A549 (cell line): Measurements from ENCODE around the gene CHKA. TPM values are rescaled to one million over a fixed set of nuclear protein-coding genes. Genes with fewer than 3 reads are reported as not detected.
A peak's percentile ranks its signal among the peaks of the same experiment; 100 is the strongest.

ENCODE experiments used
- ATOH8 ChIP-seq: fragments of 250-450 bp; sonication (Bioruptor Pico); IDR thresholded peaks from 2 replicates; pipeline ENCODE4 v1.5.0; 2020; ENCODE audit warnings: low read depth, mild to moderate bottlenecking, moderate library complexity
- CBX8 ChIP-seq: fragments of 200-600 bp; sonication (generic); IDR thresholded peaks from 2 replicates; pipeline ENCODE4 v1.6.1; 2016
- CEBPB ChIP-seq, 2 experiments: fragments of >200 bp in 1 of 2; sonication (Bioruptor Twin) in 1 of 2; formaldehyde crosslinking in 1 of 2; IDR thresholded peaks; 2 replicates each; pipeline ENCODE4 v1.6.1; 2012 to 2016
- EP300 ChIP-seq, 2 experiments: fragments of >200 bp; sonication (Bioruptor Twin); formaldehyde crosslinking; IDR thresholded peaks; 2 replicates in 1 of 2; 3 replicates in 1 of 2; pipeline ENCODE4 v1.6.1; 2016 to 2017
- ESRRA ChIP-seq: fragments of 150-350 bp; IDR thresholded peaks from 2 replicates; pipeline ENCODE4 v1.6.1; 2014; ENCODE audit warnings: mild to moderate bottlenecking, low read length, borderline replicate concordance
- FOXS1 ChIP-seq: fragments of 250-450 bp; sonication (Bioruptor Pico); IDR thresholded peaks from 2 replicates; pipeline ENCODE4 v1.5.0; 2020; ENCODE audit warnings: mild to moderate bottlenecking, moderate library complexity
- HEYL ChIP-seq: fragments of 250-450 bp; sonication (Bioruptor Pico); IDR thresholded peaks from 2 replicates; pipeline ENCODE4 v1.8.0; 2021; ENCODE audit warnings: mild to moderate bottlenecking, moderate library complexity
- HOXA7 ChIP-seq: fragments of 250-450 bp; sonication (Bioruptor Pico); IDR thresholded peaks from 2 replicates; pipeline ENCODE4 v1.5.0; 2020; ENCODE audit warnings: mild to moderate bottlenecking, moderate library complexity
- HOXB13 ChIP-seq: fragments of 250-450 bp; sonication (Bioruptor Pico); IDR thresholded peaks from 2 replicates; pipeline ENCODE4 v1.5.0; 2020; ENCODE audit warnings: low read depth, mild to moderate bottlenecking, moderate library complexity
- HOXB5 ChIP-seq: fragments of 250-450 bp; sonication (Bioruptor Pico); IDR thresholded peaks from 2 replicates; pipeline ENCODE4 v1.5.0; 2020; ENCODE audit warnings: mild to moderate bottlenecking, moderate library complexity
- JUNB ChIP-seq: fragments of >200 bp; sonication (Bioruptor Twin); formaldehyde crosslinking; IDR thresholded peaks from 2 replicates; pipeline ENCODE4 v1.6.1; 2016
- KDM1A ChIP-seq: fragments of 200-600 bp; sonication (generic); IDR thresholded peaks from 2 replicates; pipeline ENCODE4 v1.6.1; 2016; ENCODE audit warnings: low read depth, mild to moderate bottlenecking
- MAFK ChIP-seq: fragments of 450-650 bp; IDR thresholded peaks from 2 replicates; pipeline ENCODE4 v1.6.1; 2014; ENCODE audit not compliant: partially characterized antibody
- MYC ChIP-seq: IDR thresholded peaks from 2 replicates; pipeline ENCODE4 v1.6.1; 2012; ENCODE audit warnings: mild to moderate bottlenecking, inconsistent platforms, low read length, improper control_type of control experiment, borderline replicate concordance
- NPAS2 ChIP-seq: fragments of 250-450 bp; sonication (Bioruptor Pico); IDR thresholded peaks from 2 replicates; pipeline ENCODE4 v1.8.0; 2022; ENCODE audit warnings: mild to moderate bottlenecking, moderate library complexity, borderline replicate concordance
- NR3C1 ChIP-seq: fragments of >200 bp; sonication (Bioruptor Twin); formaldehyde crosslinking; IDR thresholded peaks from 3 replicates; pipeline ENCODE4 v1.6.1; 2017
- PHF8 ChIP-seq: fragments of 200-600 bp; sonication (generic); IDR thresholded peaks from 2 replicates; pipeline ENCODE4 v1.6.1; 2016; ENCODE audit warnings: low read depth, mild to moderate bottlenecking, antibody characterized with exemption, moderate library complexity, borderline replicate concordance
- POLR2A ChIP-seq: IDR thresholded peaks from 2 replicates; pipeline ENCODE4 v1.6.1; 2012; ENCODE audit warnings: mild to moderate bottlenecking, low read length
- POLR2AphosphoS2 ChIP-seq: conservative IDR thresholded peaks from 2 replicates; pipeline ENCODE4 v1.6.1; 2012; ENCODE audit warnings: low read length, improper control_type of control experiment, inconsistent platforms
- RARB ChIP-seq: fragments of 250-450 bp; sonication (Bioruptor Pico); IDR thresholded peaks from 2 replicates; pipeline ENCODE4 v1.8.0; 2021; ENCODE audit warnings: mild to moderate bottlenecking, moderate library complexity
- RFX5 ChIP-seq: fragments of 450-650 bp; IDR thresholded peaks from 2 replicates; pipeline ENCODE4 v1.7.1; 2014; ENCODE audit warnings: antibody characterized with exemption, mild to moderate bottlenecking, moderate library complexity
- RNF2 ChIP-seq: fragments of 200-600 bp; sonication (generic); IDR thresholded peaks from 2 replicates; pipeline ENCODE4 v1.6.1; 2016; ENCODE audit warnings: low read depth, mild to moderate bottlenecking, antibody characterized with exemption, moderate library complexity, borderline replicate concordance
- SREBF2 ChIP-seq: fragments of 450-650 bp; IDR thresholded peaks from 2 replicates; pipeline ENCODE4 v1.6.1; 2014; ENCODE audit warnings: mild to moderate bottlenecking, moderate library complexity
- TFCP2L1 ChIP-seq: fragments of 250-450 bp; sonication (Bioruptor Pico); IDR thresholded peaks from 2 replicates; pipeline ENCODE4 v1.5.0; 2021; ENCODE audit warnings: mild to moderate bottlenecking
- USF2 ChIP-seq: fragments of 450-650 bp; IDR thresholded peaks from 2 replicates; pipeline ENCODE4 v1.6.1; 2014; ENCODE audit warnings: antibody characterized with exemption
- ZFP36 ChIP-seq: fragments of 450-650 bp; IDR thresholded peaks from 2 replicates; pipeline ENCODE4 v1.6.1; 2014; ENCODE audit warnings: borderline replicate concordance; ENCODE audit not compliant: partially characterized antibody
- ZSCAN20 ChIP-seq: fragments of 250-450 bp; sonication (Bioruptor Pico); IDR thresholded peaks from 2 replicates; pipeline ENCODE4 v1.8.0; 2022; ENCODE audit warnings: mild to moderate bottlenecking, moderate library complexity
- polyA plus RNA-seq, 4 experiments: library from polyadenylated mRNA; depleted of rRNA in 3 of 4; stranded (reverse); fragments of >200 nt; fragmentation: RNase III in 1 of 4; extraction: RNeasy Plus Mini Kit Qiagen cat#74134 plus additional on column Dnase treatment in 1 of 4; gene quantifications; 2 replicates in 3 of 4; 3 replicates in 1 of 4; pipeline ENCODE4 v1.2.3, GENCODE V29; 2011 to 2017
- TF ChIP-seq, protein P1 (sequence below): fragments of 150-350 bp; IDR thresholded peaks from 2 replicates; pipeline ENCODE4 v1.6.1; 2014; ENCODE audit warnings: low read depth, mild to moderate bottlenecking, low read length
- TF ChIP-seq, protein P2 (sequence below): IDR thresholded peaks from 2 replicates; pipeline ENCODE4 v1.6.1; 2012; ENCODE audit warnings: low read depth, borderline replicate concordance
- TF ChIP-seq, protein P3 (sequence below): fragments of 200-600 bp; sonication (generic); IDR thresholded peaks from 2 replicates; pipeline ENCODE4 v1.6.1; 2016; ENCODE audit warnings: antibody characterized with exemption, mild to moderate bottlenecking, moderate library complexity

CHKA gene
- polyA plus RNA-seq, 2 of the 4 experiments (the other 2 are of a cell fraction), result 14.2 to 21.7 TPM

GRCh38 chr11:68020575-68020974, 100.6 kb downstream of the CHKA start (continued):
- TF ChIP-seq HEYL (CRISPR knock-in tag) (no peak), JUNB (no peak), USF2 (no peak), RNF2 (no peak), TFCP2L1 (0 out of 2 replicates have a peak, but pooled peaks have one; percentile 11), CEBPB (IDR thresholded peaks at IDR 0.05) (no peak), MYC (no peak), PHF8 (no peak), RFX5 (no peak), NR3C1 (no peak), HOXB13 (CRISPR knock-in tag) (no peak), MAFK (no peak), RARB (CRISPR knock-in tag) (no peak), CBX8 (no peak), NPAS2 (CRISPR knock-in tag) (no peak), HOXB5 (CRISPR knock-in tag) (no peak), HOXA7 (CRISPR knock-in tag) (no peak), SREBF2 (no peak), ESRRA (no peak), POLR2AphosphoS2 (no peak), FOXS1 (CRISPR knock-in tag) (no peak), ZFP36 (no peak), KDM1A (no peak), ZSCAN20 (CRISPR knock-in tag) (no peak), POLR2A (no peak), ATOH8 (CRISPR knock-in tag) (no peak), EP300 (IDR thresholded peaks at IDR 0.05) (no peak)
- TF ChIP-seq, protein P1, sequence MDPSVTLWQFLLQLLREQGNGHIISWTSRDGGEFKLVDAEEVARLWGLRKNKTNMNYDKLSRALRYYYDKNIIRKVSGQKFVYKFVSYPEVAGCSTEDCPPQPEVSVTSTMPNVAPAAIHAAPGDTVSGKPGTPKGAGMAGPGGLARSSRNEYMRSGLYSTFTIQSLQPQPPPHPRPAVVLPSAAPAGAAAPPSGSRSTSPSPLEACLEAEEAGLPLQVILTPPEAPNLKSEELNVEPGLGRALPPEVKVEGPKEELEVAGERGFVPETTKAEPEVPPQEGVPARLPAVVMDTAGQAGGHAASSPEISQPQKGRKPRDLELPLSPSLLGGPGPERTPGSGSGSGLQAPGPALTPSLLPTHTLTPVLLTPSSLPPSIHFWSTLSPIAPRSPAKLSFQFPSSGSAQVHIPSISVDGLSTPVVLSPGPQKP, result no peak
- TF ChIP-seq, protein P2, sequence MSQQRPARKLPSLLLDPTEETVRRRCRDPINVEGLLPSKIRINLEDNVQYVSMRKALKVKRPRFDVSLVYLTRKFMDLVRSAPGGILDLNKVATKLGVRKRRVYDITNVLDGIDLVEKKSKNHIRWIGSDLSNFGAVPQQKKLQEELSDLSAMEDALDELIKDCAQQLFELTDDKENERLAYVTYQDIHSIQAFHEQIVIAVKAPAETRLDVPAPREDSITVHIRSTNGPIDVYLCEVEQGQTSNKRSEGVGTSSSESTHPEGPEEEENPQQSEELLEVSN, result no peak
- TF ChIP-seq, protein P3, sequence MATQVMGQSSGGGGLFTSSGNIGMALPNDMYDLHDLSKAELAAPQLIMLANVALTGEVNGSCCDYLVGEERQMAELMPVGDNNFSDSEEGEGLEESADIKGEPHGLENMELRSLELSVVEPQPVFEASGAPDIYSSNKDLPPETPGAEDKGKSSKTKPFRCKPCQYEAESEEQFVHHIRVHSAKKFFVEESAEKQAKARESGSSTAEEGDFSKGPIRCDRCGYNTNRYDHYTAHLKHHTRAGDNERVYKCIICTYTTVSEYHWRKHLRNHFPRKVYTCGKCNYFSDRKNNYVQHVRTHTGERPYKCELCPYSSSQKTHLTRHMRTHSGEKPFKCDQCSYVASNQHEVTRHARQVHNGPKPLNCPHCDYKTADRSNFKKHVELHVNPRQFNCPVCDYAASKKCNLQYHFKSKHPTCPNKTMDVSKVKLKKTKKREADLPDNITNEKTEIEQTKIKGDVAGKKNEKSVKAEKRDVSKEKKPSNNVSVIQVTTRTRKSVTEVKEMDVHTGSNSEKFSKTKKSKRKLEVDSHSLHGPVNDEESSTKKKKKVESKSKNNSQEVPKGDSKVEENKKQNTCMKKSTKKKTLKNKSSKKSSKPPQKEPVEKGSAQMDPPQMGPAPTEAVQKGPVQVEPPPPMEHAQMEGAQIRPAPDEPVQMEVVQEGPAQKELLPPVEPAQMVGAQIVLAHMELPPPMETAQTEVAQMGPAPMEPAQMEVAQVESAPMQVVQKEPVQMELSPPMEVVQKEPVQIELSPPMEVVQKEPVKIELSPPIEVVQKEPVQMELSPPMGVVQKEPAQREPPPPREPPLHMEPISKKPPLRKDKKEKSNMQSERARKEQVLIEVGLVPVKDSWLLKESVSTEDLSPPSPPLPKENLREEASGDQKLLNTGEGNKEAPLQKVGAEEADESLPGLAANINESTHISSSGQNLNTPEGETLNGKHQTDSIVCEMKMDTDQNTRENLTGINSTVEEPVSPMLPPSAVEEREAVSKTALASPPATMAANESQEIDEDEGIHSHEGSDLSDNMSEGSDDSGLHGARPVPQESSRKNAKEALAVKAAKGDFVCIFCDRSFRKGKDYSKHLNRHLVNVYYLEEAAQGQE, result no peak
